Left lung (tissue), 10 donors: Measurements from ENCODE around the gene CAB39. TPM values are rescaled to one million over a fixed set of nuclear protein-coding genes. Genes with fewer than 3 reads are reported as not detected.
A peak's percentile ranks its signal among the peaks of the same experiment; 100 is the strongest.

Experiments
- ATAC-seq: fragments of 200-7000 bp; cut with Tn5 transposase; one replicate; pipeline ENCODE4 v1.9.1; 2020; ENCODE audit warnings: moderate library complexity
- DNase-seq, 4 donors: peaks; one replicate each; pipeline ENCODE4 v3.0.0-alpha.2; 2013 to 2020
- H3K27ac ChIP-seq, 2 donors: fragments of 200-600 bp; sonication (generic) in 1 of 2; one replicate each; pipeline versions ENCODE4 v1.5.0 to v1.8.0; 2020 to 2021
- H3K27me3 ChIP-seq, 2 donors: fragments of 200-600 bp; sonication (generic) in 1 of 2; one replicate each; pipeline versions ENCODE4 v1.5.0 to v1.8.0; 2020 to 2021
- H3K36me3 ChIP-seq, 2 donors: fragments of 200-600 bp; sonication (generic) in 1 of 2; one replicate each; pipeline versions ENCODE4 v1.5.0 to v1.8.0; 2020 to 2021
- H3K4me1 ChIP-seq, 2 donors: fragments of 200-600 bp; one replicate each; pipeline ENCODE4 v1.8.0; 2021
- H3K4me3 ChIP-seq, 2 donors: fragments of 200-600 bp; sonication (generic) in 1 of 2; one replicate each; pipeline versions ENCODE4 v1.5.0 to v1.8.0; 2020 to 2021; ENCODE audit warnings: mild to moderate bottlenecking in 1 of 2
- H3K9me3 ChIP-seq, 2 donors: fragments of 200-600 bp; sonication (generic) in 1 of 2; one replicate each; pipeline versions ENCODE4 v1.5.0 to v1.8.0; 2020 to 2021
- CTCF ChIP-seq, 2 donors: fragments of 200-600 bp; sonication (generic) in 1 of 2; IDR thresholded peaks; one replicate each; pipeline versions ENCODE4 v1.5.0 to v1.8.0; 2021; ENCODE audit warnings: antibody characterized with exemption in 2 of 2
- intact Hi-C, 2 donors: fragments of 100-400 bp; cut with DNase I; formaldehyde crosslinking; loops; one replicate each; pipeline versions ENCODE4 v1.11.2 to v1.14.2; 2022
- polyA plus RNA-seq, 6 donors: library from polyadenylated mRNA; unstranded; fragments of 120-200 nt; gene quantifications; one replicate each; pipeline ENCODE4 v1.2.1, GENCODE V29; 2013; ENCODE audit not compliant: insufficient read length in 6 of 6
- total RNA-seq, 2 donors: library from RNA; stranded (reverse); fragmentation: NEBNext Ultra II Directional; extraction: Animal tissue kit (Norgen Biotek cat#: 25700); gene quantifications; one replicate each; pipeline ENCODE4 v1.2.1, GENCODE V29; 2021
- donor health status: DM: no; HTN: yes; CAD: no.
- donor health status: DM: no; HTN: no; CAD: no.

The CAB39 gene
- total and polyA plus RNA-seq, 8 donors = 52.9 to 86.5 (median 63.3) TPM

GRCh38 chr2:230731512-230731911 is 18.9 kb downstream of the CAB39 start:
- DNase-seq (no peak), ATAC-seq (no peak)
- no peaks in the 10 kb centered on the region for H3K9me3 ChIP-seq
- intact Hi-C loops = no loop called here
- no peak overlapping the region for H3K4me3 ChIP-seq
- no peak overlapping the region for H3K27ac ChIP-seq
- H3K36me3 ChIP-seq = no peaks in the 10 kb centered on the region
- TF ChIP-seq CTCF (IDR thresholded peaks at IDR 0.05) = no peak
- H3K4me1 ChIP-seq = peaks cover under 1 to 69% of the 10 kb centered on the region in 2 donors
- no peaks in the 10 kb centered on the region for H3K27me3 ChIP-seq

- no peak overlapping the region for H3K27ac ChIP-seq
- no peaks in the 10 kb centered on the region for H3K27me3 ChIP-seq
- TF ChIP-seq CTCF (IDR thresholded peaks at IDR 0.05) = no peak
- no peak overlapping the region for H3K4me3 ChIP-seq
- DNase-seq (no peak), ATAC-seq (no peak)
- H3K9me3 ChIP-seq = no peaks in the 10 kb centered on the region
- no peaks in the 10 kb centered on the region for H3K36me3 ChIP-seq
- H3K4me1 ChIP-seq = peaks cover 12 to 75% of the 10 kb centered on the region in 2 donors
- intact Hi-C loops = no loop called here
These were observed 20.3 kb downstream of the CAB39 start for GRCh38 chr2:230732914-230733401.

GRCh38 chr2:230734247-230735175 is 21.9 kb downstream of the CAB39 start:
- Histone ChIP-seq H3K9me3 (no peaks in the 10 kb centered on the region), H3K4me1 (peaks cover 24 to 82% of the 10 kb centered on the region in 2 donors), H3K27ac (no peak overlapping the region), H3K4me3 (no peak overlapping the region), H3K27me3 (no peaks in the 10 kb centered on the region), H3K36me3 (peaks cover 0 to 2% of the 10 kb centered on the region in 2 donors)
- ATAC-seq (no peak), DNase-seq (no peak)
- intact Hi-C loops = no loop called here
- no peak for TF ChIP-seq CTCF (IDR thresholded peaks at IDR 0.05)

- TF ChIP-seq CTCF (IDR thresholded peaks at IDR 0.05) = no peak
- no peak overlapping the region for H3K27ac ChIP-seq
- H3K36me3 ChIP-seq = peaks cover 0 to 6% of the 10 kb centered on the region in 2 donors
These were observed 23.2 kb downstream of the CAB39 start for GRCh38 chr2:230735884-230736283.

GRCh38 chr2:230737300-230737699 is 24.7 kb downstream of the CAB39 start:
- H3K4me3 ChIP-seq = no peak overlapping the region
- no peak for TF ChIP-seq CTCF (IDR thresholded peaks at IDR 0.05)
- no peaks in the 10 kb centered on the region for H3K9me3 ChIP-seq
- H3K27ac ChIP-seq = peak overlapping the region; percentile 47 to 63
- intact Hi-C loops = no loop called here
- H3K4me1 ChIP-seq = peaks cover 24 to 66% of the 10 kb centered on the region in 2 donors
- DNase-seq = no peak
- no peaks in the 10 kb centered on the region for H3K27me3 ChIP-seq
- ATAC-seq = no peak
- H3K36me3 ChIP-seq = peaks cover 0 to 11% of the 10 kb centered on the region in 2 donors

More at GRCh38 chr2:230735884-230736283, 23.2 kb downstream of the CAB39 start:
- no peak for DNase-seq
- Histone ChIP-seq H3K9me3 (no peaks in the 10 kb centered on the region), H3K4me3 (no peak overlapping the region), H3K4me1 (peaks cover 24 to 75% of the 10 kb centered on the region in 2 donors), H3K27me3 (no peaks in the 10 kb centered on the region)
- no peak for ATAC-seq
- intact Hi-C loops = no loop called here
